IPS-20b (cell line): Measurements from ENCODE around the gene ITGA5.

Source experiments
- H3K27ac ChIP-seq: one replicate; pipeline ENCODE4 v1.5.1; 2013; ENCODE audit warnings: low read length
- H3K27me3 ChIP-seq: 2 replicates; pipeline ENCODE4 v1.6.1; 2013; ENCODE audit warnings: mild to moderate bottlenecking, low read length, inconsistent platforms; ENCODE audit not compliant: insufficient read depth
- H3K36me3 ChIP-seq: 2 replicates; pipeline ENCODE4 v1.6.1; 2013; ENCODE audit warnings: low read depth, mild to moderate bottlenecking, inconsistent platforms, low read length, moderate library complexity; ENCODE audit not compliant: insufficient read depth
- H3K4me1 ChIP-seq: 2 replicates; pipeline ENCODE4 v1.6.1; 2013; ENCODE audit warnings: mild to moderate bottlenecking, control low read depth, inconsistent platforms, low read length, moderate library complexity; ENCODE audit not compliant: insufficient read depth
- H3K4me3 ChIP-seq: 2 replicates; pipeline ENCODE4 v1.5.1; 2013; ENCODE audit warnings: mild to moderate bottlenecking, low read length, inconsistent platforms
- H3K9ac ChIP-seq: 2 replicates; pipeline ENCODE4 v1.6.1; 2013; ENCODE audit warnings: low read depth, mild to moderate bottlenecking, inconsistent platforms, low read length, moderate library complexity
- H3K9me3 ChIP-seq: 2 replicates; pipeline ENCODE4 v1.6.1; 2013; ENCODE audit warnings: mild to moderate bottlenecking, low read depth, low read length, inconsistent platforms; ENCODE audit not compliant: insufficient read depth

The ITGA5 gene

DNA sequence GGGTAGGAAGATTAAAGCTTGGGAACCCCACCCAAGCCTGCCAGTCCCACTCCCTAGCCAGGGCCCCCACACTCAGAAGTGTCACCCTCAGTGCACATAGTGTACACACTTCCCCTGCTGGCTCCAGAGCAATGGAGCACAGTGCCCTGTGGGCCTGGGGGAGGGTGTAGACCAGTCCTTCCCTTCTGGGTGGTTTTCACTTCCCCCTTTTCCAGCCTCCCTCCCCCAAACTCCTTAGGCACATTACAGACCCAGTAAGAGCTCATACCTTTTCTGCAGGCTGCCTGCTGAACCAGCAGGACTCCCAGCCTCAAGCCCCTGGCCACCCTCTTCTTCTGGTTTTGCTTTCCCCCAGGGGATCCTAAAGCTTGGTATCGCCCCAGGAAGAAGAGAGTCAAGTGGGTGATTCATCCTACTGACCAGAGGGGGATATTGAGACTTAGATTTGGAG is 34.5 kb downstream of the ITGA5 start, which contains the start of gene ZNF385A:
Gene ZNF385A (minus strand): TSS at position 143 of the 451 bp plus-strand sequence. CDS start 219 bp downstream, outside the sequence.
- Histone ChIP-seq H3K9ac (peak within 1 kb of the TSS; percentile 66; the same call in 1 of the 2 replicates), H3K27me3 (no peaks in the 10 kb centered on the region), H3K36me3 (peaks cover 15% of the 10 kb centered on the region), H3K9me3 (no peaks in the 10 kb centered on the region), H3K4me3 (peak within 1 kb of the TSS; percentile 53), H3K27ac (peak within 1 kb of the TSS; percentile 59), H3K4me1 (peaks cover 52% of the 10 kb centered on the region)

DNA sequence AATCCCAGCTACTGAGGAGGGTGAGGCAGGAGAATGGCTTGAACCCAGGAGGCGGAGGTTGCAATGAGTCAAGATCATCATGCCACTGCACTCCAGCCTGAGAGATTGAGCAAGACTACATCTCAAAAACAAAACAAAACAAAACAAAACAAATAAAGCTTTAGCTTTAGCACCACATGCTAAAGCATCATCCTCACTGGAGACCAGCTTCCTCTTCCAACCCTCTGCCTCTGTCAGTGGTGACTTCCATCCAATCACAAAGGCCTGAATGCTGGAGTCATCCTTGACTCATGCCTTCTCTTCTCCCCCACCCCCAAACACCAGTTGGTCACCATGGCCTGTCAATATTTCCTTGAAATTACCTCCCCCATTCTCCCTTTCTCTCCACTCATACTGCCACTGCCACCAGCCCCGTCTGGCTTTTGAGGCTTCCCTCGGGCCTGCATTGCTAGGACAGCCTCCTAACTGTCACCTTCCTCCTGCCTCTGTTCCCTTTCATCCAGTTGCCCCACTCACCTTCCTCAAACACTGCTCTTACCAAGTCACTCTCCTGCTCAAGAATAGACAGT is 35.9 kb downstream of the ITGA5 start:
- Histone ChIP-seq H3K36me3 (peaks cover 15% of the 10 kb centered on the region), H3K9me3 (no peaks in the 10 kb centered on the region), H3K4me1 (peaks cover 45% of the 10 kb centered on the region), H3K27me3 (peaks cover 6% of the 10 kb centered on the region), H3K4me3 (no peak overlapping the region), H3K27ac (no peak overlapping the region), H3K9ac (no peak overlapping the region)

DNA sequence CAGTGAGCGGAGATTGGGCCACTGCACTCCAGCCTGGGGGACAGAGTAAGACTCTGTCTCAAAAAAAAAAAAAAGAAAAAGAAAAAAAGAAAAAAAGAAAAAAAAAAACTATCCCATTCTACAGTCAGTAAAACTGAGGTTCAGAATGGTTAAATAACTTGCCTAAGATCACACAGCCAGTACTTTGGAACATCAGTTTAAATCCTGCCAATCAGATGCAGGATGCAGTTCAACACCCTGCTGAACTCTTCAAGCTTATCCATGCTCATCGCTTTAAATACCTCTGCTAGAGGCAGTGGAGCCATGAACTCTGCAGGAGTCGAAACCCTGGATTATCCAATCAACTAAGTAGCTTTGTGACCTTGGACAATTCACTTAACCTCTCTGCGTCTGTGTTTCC is 37.9 kb downstream of the ITGA5 start:
- Histone ChIP-seq H3K27me3 (peaks cover 9% of the 10 kb centered on the region), H3K36me3 (peaks cover 26% of the 10 kb centered on the region), H3K9me3 (no peaks in the 10 kb centered on the region), H3K27ac (no peak overlapping the region), H3K9ac (no peak overlapping the region), H3K4me1 (peaks cover 25% of the 10 kb centered on the region), H3K4me3 (no peak overlapping the region)

- peaks cover 9% of the 10 kb centered on the region for H3K27me3 ChIP-seq
- H3K9me3 ChIP-seq: no peaks in the 10 kb centered on the region
- H3K9ac ChIP-seq: peak overlapping the region; percentile 45; the same call in 1 of the 2 replicates
- H3K4me1 ChIP-seq: peaks cover 12% of the 10 kb centered on the region
- H3K27ac ChIP-seq: no peak overlapping the region
- peak overlapping the region; percentile 76 for H3K4me3 ChIP-seq
- peaks cover 30% of the 10 kb centered on the region for H3K36me3 ChIP-seq
These were observed 39.5 kb downstream of the ITGA5 start for GRCh38 chr12:54379398-54380201.

DNA sequence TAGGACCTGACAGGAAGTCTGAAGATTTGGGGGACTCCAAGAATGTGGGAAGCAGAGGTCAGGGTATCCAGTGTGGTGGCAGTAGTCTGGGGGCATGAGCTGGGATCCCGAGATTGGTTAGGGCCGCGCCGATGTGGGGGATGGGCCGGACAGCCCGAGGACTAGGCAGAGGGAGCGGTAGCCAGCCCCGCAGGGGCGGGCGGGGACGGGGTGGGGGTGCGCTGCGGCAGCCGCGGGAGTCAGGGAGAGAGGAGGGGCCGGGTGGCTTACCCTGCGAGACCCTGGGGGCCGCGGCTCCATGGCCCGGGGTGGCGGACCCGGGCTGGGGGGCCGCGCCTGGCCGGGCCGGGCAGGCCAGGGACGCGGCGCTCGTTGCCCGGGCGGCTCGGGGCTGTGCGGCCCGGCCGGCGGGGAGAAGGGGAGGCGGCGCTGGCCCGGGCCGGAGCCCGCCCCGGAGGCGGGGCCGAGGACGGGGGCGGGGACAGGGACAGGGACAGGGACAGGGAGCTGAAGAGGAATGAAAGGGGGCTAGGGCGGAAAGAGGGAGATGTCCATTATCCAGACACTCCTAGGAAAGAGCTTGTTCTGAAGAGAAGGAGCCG is 40.2 kb downstream of the ITGA5 start:
- Histone ChIP-seq H3K4me3 (peak overlapping the region; percentile 76), H3K9me3 (no peaks in the 10 kb centered on the region), H3K4me1 (peaks cover 7% of the 10 kb centered on the region), H3K36me3 (peaks cover 33% of the 10 kb centered on the region), H3K27ac (no peak overlapping the region), H3K27me3 (peaks cover 9% of the 10 kb centered on the region), H3K9ac (peak overlapping the region; percentile 45; the same call in 1 of the 2 replicates)

DNA sequence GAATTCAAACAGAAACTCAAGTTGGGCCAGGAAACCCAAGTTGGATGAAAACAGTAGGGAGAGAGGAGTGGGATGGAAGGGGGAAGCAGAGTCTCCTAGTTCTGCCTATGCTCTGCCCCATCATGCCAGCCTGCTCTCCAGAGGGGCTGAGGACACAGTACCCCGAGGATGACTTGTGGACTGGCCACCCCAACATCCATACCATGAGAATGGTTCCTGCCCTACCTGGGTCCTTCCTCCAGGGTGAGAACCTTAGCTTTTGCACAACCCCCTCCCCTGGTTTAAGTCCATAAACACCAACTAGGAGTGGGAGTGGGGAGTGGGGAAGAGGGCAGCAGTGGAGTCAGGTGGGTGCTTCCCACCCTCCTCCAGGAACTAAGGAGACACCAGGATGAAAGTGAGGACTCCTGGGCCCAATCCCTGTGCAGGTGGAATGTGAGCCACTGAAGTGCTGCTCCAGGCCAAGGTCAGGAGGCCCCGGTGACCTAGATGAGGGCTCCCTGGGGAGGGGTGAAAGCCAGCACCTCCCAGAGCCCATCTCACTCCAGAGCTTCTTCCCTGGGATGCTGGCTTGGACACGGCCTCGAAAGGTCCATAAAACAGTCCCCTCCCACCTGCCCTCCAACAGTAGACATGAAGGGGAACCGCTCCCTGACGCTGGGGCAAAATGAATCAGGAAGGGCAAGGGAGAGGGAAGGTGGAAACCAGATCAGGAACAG is 41.1 kb downstream of the ITGA5 start:
- Histone ChIP-seq H3K9ac (no peak overlapping the region), H3K4me1 (peaks cover 7% of the 10 kb centered on the region), H3K36me3 (peaks cover 36% of the 10 kb centered on the region), H3K27me3 (peaks cover 9% of the 10 kb centered on the region), H3K9me3 (no peaks in the 10 kb centered on the region), H3K4me3 (peak overlapping the region; percentile 67; the same call in 1 of the 2 replicates), H3K27ac (no peak overlapping the region)

DNA sequence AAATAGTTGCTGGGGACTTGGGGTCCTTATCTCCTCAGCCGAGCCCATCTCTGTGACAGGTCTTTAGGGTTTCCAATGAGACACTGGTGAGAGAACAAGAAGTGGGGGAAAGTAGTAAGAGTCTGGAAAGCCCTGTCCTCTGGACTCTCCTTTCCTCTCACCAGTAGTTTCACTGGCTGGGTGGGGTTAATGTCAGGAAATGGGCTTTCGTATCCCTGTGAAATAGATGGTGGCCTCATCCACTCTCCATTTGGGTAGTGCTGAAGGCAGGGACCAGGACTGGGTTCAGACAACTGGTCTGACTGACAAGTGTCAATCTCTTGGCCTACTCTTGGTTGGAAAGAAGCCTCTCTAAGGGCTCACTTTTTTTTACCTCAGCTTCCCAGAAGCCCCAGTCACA is 42.1 kb downstream of the ITGA5 start:
- peaks cover 7% of the 10 kb centered on the region for H3K4me1 ChIP-seq
- no peaks in the 10 kb centered on the region for H3K9me3 ChIP-seq
- no peak overlapping the region for H3K4me3 ChIP-seq
- no peak overlapping the region for H3K27ac ChIP-seq
- peaks cover 37% of the 10 kb centered on the region for H3K36me3 ChIP-seq
- H3K27me3 ChIP-seq: peaks cover 9% of the 10 kb centered on the region
- no peak overlapping the region for H3K9ac ChIP-seq

DNA sequence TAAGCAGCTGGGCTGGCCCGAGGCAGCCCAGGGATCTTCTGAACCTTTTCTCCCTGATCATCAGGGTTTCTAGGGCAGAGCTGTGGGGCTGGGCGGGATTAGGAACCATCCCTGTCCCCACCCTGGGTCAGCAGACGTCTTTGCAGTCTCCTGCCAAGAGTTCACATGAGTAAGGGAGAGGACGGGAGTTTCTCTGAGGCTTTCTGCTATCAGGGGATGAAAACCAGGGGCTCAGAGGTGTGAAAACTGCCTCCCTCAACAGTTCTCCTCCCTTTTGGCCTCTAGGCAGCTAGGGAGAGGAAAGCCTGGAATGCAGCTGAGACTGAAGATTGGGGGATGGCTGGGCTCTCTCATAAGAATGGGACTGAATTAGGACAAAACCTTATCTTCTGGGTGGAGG is 42.5 kb downstream of the ITGA5 start:
- Histone ChIP-seq H3K27me3 (peaks cover 9% of the 10 kb centered on the region), H3K9ac (no peak overlapping the region), H3K27ac (no peak overlapping the region), H3K9me3 (no peaks in the 10 kb centered on the region), H3K36me3 (peaks cover 39% of the 10 kb centered on the region), H3K4me3 (no peak overlapping the region), H3K4me1 (peaks cover 7% of the 10 kb centered on the region)

DNA sequence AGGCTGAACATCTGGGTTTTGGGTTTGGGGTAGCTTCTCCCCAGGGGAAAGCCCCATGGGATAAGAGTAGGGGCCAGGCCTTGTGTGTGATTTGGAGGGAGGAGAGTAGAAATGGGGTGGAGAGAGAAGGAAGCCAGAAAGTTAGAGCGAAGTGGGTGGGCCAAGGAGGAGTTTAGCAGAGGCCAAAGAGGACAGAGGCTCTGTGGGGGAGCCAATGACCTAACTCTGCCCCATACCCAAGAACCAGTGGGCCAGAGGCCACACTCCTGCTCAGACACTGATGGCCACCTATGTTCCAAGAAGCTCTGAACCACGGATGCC is 43.8 kb downstream of the ITGA5 start:
- no peaks in the 10 kb centered on the region for H3K9me3 ChIP-seq
- H3K9ac ChIP-seq: no peak overlapping the region
- H3K4me1 ChIP-seq: peaks cover 7% of the 10 kb centered on the region
- H3K27ac ChIP-seq: no peak overlapping the region
- peaks cover 12% of the 10 kb centered on the region for H3K27me3 ChIP-seq
- H3K4me3 ChIP-seq: no peak overlapping the region
- H3K36me3 ChIP-seq: peaks cover 39% of the 10 kb centered on the region

DNA sequence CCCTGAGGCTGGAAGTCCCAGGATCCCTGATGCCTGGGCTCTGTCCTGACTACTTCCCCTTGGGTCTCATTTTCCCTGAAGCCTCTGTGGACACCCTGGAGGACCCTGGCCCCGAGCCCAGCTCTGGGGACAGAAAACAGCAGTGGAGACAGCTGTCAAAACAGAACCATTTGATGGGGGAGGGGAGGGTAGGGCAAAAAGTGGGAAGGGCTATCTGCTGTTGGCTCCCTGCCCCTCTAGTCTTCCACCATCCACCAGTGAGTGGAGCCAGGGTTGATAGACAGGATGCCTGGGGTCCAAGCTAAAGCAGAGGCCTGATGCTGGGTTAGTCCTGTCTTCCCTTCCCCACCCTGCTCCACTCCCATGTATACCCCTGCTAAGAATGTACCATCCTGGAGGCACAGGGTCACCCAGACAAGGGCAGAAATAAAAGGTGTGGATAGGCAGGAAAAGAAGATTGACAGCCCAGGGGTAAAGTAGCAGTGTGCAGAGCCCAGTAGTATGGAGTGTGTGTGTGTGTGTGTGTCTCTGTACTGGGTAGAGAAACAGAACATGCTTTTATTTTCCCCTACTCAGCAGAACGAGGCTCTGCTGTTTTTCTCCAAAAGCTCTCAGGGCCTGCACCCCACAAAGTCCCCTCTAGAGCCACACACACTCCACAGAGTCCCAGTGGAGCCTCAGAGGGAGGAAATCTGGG is 44.4 kb downstream of the ITGA5 start:
- peaks cover 7% of the 10 kb centered on the region for H3K4me1 ChIP-seq
- peaks cover 39% of the 10 kb centered on the region for H3K36me3 ChIP-seq
- no peak overlapping the region for H3K27ac ChIP-seq

More for the DNA sequence above, 44.4 kb downstream of the ITGA5 start:
- Histone ChIP-seq H3K4me3 (no peak overlapping the region), H3K9ac (no peak overlapping the region), H3K27me3 (peaks cover 17% of the 10 kb centered on the region), H3K9me3 (no peaks in the 10 kb centered on the region)
